Endodermal cell (in vitro differentiated cells): ENCODE data around the gene PPARG. TPM values are rescaled to one million over a fixed set of nuclear protein-coding genes. Genes with fewer than 3 reads are reported as not detected.

Source experiments
- DNase-seq: peaks from one replicate; pipeline ENCODE4 v3.0.0-alpha.2; 2017
- H3K27ac ChIP-seq: 2 replicates; pipeline ENCODE4 v1.5.1; 2013; ENCODE audit warnings: mild to moderate bottlenecking, low read depth, low read length, moderate library complexity
- H3K27me3 ChIP-seq: 2 replicates; pipeline ENCODE4 v1.6.1; 2013; ENCODE audit warnings: mild to moderate bottlenecking, low read length, moderate library complexity; ENCODE audit not compliant: insufficient read depth, control insufficient read depth, poor library complexity, severe bottlenecking
- H3K36me3 ChIP-seq: 2 replicates; pipeline ENCODE4 v1.7.0; 2013; ENCODE audit warnings: mild to moderate bottlenecking, low read length, moderate library complexity; ENCODE audit not compliant: control insufficient read depth, insufficient read depth
- H3K4me1 ChIP-seq: one replicate; pipeline ENCODE4 v1.7.0; 2013; ENCODE audit warnings: low read length; ENCODE audit not compliant: control insufficient read depth, insufficient read depth
- H3K4me3 ChIP-seq: 2 replicates; pipeline ENCODE4 v1.5.1; 2013; ENCODE audit warnings: mild to moderate bottlenecking, low read length, moderate library complexity
- H3K9ac ChIP-seq: 2 replicates; pipeline ENCODE4 v1.6.1; 2013; ENCODE audit warnings: mild to moderate bottlenecking, low read length, moderate library complexity; ENCODE audit not compliant: poor library complexity, severe bottlenecking; ENCODE audit errors: extremely low read depth
- H3K9me3 ChIP-seq: 2 replicates; pipeline ENCODE4 v1.6.1; 2013; ENCODE audit warnings: mild to moderate bottlenecking, low read length, moderate library complexity; ENCODE audit not compliant: control insufficient read depth
- H3K27ac Mint-ChIP-seq: 2 replicates; pipeline ENCODE4 v1.8.0; 2020; ENCODE audit warnings: mixed read lengths
- H3K27me3 Mint-ChIP-seq: 2 replicates; pipeline ENCODE4 v1.8.0; 2021; ENCODE audit warnings: mild to moderate bottlenecking, mixed read lengths; ENCODE audit not compliant: insufficient read depth
- H3K36me3 Mint-ChIP-seq: 2 replicates; pipeline ENCODE4 v1.8.0; 2020; ENCODE audit warnings: low read depth, mixed read lengths
- H3K4me1 Mint-ChIP-seq: 2 replicates; pipeline ENCODE4 v1.8.0; 2020; ENCODE audit warnings: mixed read lengths
- H3K4me3 Mint-ChIP-seq: 2 replicates; pipeline ENCODE4 v1.8.0; 2020; ENCODE audit warnings: mild to moderate bottlenecking, moderate library complexity, mixed read lengths
- H3K9me3 Mint-ChIP-seq: 2 replicates; pipeline ENCODE4 v1.8.0; 2020; ENCODE audit warnings: mild to moderate bottlenecking, mixed read lengths
- CTCF ChIP-seq: fragments of 200-600 bp; sonication (generic); conservative IDR thresholded peaks from 2 replicates; pipeline ENCODE4 v1.5.0; 2021; ENCODE audit warnings: antibody characterized with exemption, mild to moderate bottlenecking
- WGBS, 2 experiments: methylation state at CpG; one replicate each; pipeline versions ENCODE4 v1.1.5 to v1.1.7; 2013; ENCODE audit warnings: missing lambda C conversion rate in 2 of 2, mixed read lengths in 1 of 2; ENCODE audit not compliant: insufficient coverage in 1 of 2, insufficient read length in 1 of 2; 5-methylcytosine and 5-hydroxymethylcytosine counted together
- total RNA-seq, 2 donors: library from RNA; stranded (reverse); fragmentation: NEBNext Ultra II Directional in 1 of 2; extraction: Animal tissue kit (Norgen Biotek cat#: 25700) in 1 of 2; gene quantifications; 2 replicates in 1 of 2; 3 replicates in 1 of 2; pipeline ENCODE4 v1.2.1, GENCODE V29; 2021

The PPARG gene
- total RNA-seq, 2 donors from 2014 or later: 3.8 to 4.5 TPM

- H3K27ac ChIP-seq: no peak overlapping the region
- no peak for TF ChIP-seq CTCF
- peaks cover 62% of the 10 kb centered on the region for H3K27me3 Mint-ChIP-seq
These were observed 131.5 kb downstream of the PPARG start for GRCh38 chr3:12420393-12420792.

GRCh38 chr3:12421132-12421531 is 132.3 kb downstream of the PPARG start:
- no peak for TF ChIP-seq CTCF
- Mint-ChIP-seq H3K4me1 (peaks cover 22% of the 10 kb centered on the region), H3K9me3 (no peaks in the 10 kb centered on the region), H3K27me3 (peaks cover 70% of the 10 kb centered on the region), H3K36me3 (no peaks in the 10 kb centered on the region), H3K27ac (no peak overlapping the region), H3K4me3 (no peak overlapping the region)
- no peak overlapping the region for H3K27ac ChIP-seq
- peaks cover 81% of the 10 kb centered on the region for H3K27me3 ChIP-seq
- H3K36me3 ChIP-seq: no peaks in the 10 kb centered on the region
- no peak overlapping the region for H3K4me3 ChIP-seq
- H3K9me3 ChIP-seq: no peaks in the 10 kb centered on the region
- DNase-seq: no peak
- no peak overlapping the region for H3K9ac ChIP-seq
- peaks cover 17% of the 10 kb centered on the region for H3K4me1 ChIP-seq
- WGBS, 2 experiments: 90 to 94% methylated on average over 5 of the region's 5 CpGs

More at GRCh38 chr3:12420393-12420792, 131.5 kb downstream of the PPARG start:
- H3K9ac ChIP-seq: no peak overlapping the region
- WGBS, 2 experiments: 92 to 100% methylated on average over 3 of the region's 3 CpGs
- H3K27ac Mint-ChIP-seq: no peak overlapping the region
- no peaks in the 10 kb centered on the region for H3K9me3 ChIP-seq
- peaks cover 10% of the 10 kb centered on the region for H3K4me1 ChIP-seq
- H3K27me3 ChIP-seq: peaks cover 78% of the 10 kb centered on the region
- H3K4me1 Mint-ChIP-seq: peaks cover 16% of the 10 kb centered on the region
- no peaks in the 10 kb centered on the region for H3K9me3 Mint-ChIP-seq
- no peak overlapping the region for H3K4me3 ChIP-seq
- no peak overlapping the region for H3K4me3 Mint-ChIP-seq
- H3K36me3 ChIP-seq: no peaks in the 10 kb centered on the region
- H3K36me3 Mint-ChIP-seq: no peaks in the 10 kb centered on the region
- no peak for DNase-seq

GRCh38 chr3:12423131-12423530 is 134.3 kb downstream of the PPARG start:
- Mint-ChIP-seq H3K9me3 (no peaks in the 10 kb centered on the region), H3K27me3 (peaks cover 83% of the 10 kb centered on the region), H3K4me3 (no peak overlapping the region), H3K27ac (no peak overlapping the region), H3K36me3 (no peaks in the 10 kb centered on the region), H3K4me1 (peaks cover 37% of the 10 kb centered on the region)
- Histone ChIP-seq H3K4me1 (peaks cover 17% of the 10 kb centered on the region), H3K9me3 (no peaks in the 10 kb centered on the region), H3K36me3 (no peaks in the 10 kb centered on the region), H3K27ac (no peak overlapping the region), H3K4me3 (no peak overlapping the region), H3K9ac (no peak overlapping the region), H3K27me3 (peaks cover 89% of the 10 kb centered on the region)
- no peak for DNase-seq
- WGBS, 2 experiments: 84 to 100% methylated on average over 2 to 4 of the region's 4 CpGs
- TF ChIP-seq CTCF: no peak
